Fibroblast of pulmonary artery (primary cell): ENCODE results near the gene VDR.

ENCODE experiments used
- DNase-seq: peaks from one replicate; pipeline ENCODE4 v3.0.0-alpha.2; 2010; ENCODE audit warnings: low read depth
- H3K4me3 ChIP-seq: replicated peaks from 2 replicates; pipeline ENCODE4 v1.5.1; 2011; ENCODE audit warnings: low read depth, mild to moderate bottlenecking, control low read depth, low read length, moderate library complexity
- TF ChIP-seq, protein P1 (sequence below): IDR thresholded peaks from 2 replicates; pipeline ENCODE4 v1.5.1; 2011; ENCODE audit warnings: mild to moderate bottlenecking, control low read depth, low read length, inconsistent platforms; ENCODE audit errors: missing control alignments

VDR gene

GRCh38 chr12:47896633-47897032, 8.2 kb downstream of the VDR start:
- TF ChIP-seq, protein P1, sequence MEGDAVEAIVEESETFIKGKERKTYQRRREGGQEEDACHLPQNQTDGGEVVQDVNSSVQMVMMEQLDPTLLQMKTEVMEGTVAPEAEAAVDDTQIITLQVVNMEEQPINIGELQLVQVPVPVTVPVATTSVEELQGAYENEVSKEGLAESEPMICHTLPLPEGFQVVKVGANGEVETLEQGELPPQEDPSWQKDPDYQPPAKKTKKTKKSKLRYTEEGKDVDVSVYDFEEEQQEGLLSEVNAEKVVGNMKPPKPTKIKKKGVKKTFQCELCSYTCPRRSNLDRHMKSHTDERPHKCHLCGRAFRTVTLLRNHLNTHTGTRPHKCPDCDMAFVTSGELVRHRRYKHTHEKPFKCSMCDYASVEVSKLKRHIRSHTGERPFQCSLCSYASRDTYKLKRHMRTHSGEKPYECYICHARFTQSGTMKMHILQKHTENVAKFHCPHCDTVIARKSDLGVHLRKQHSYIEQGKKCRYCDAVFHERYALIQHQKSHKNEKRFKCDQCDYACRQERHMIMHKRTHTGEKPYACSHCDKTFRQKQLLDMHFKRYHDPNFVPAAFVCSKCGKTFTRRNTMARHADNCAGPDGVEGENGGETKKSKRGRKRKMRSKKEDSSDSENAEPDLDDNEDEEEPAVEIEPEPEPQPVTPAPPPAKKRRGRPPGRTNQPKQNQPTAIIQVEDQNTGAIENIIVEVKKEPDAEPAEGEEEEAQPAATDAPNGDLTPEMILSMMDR: no peak
- H3K4me3 ChIP-seq: no peak overlapping the region
- no peak for DNase-seq

GRCh38 chr12:47896022-47896421, 8.8 kb downstream of the VDR start:
- TF ChIP-seq, protein P1: no peak
- no peak overlapping the region for H3K4me3 ChIP-seq
- no peak for DNase-seq

- no peak overlapping the region for H3K4me3 ChIP-seq
- DNase-seq: no peak
- TF ChIP-seq, protein P1: no peak
These were observed 10.1 kb downstream of the VDR start for GRCh38 chr12:47894652-47895051.

GRCh38 chr12:47894068-47894467, 10.7 kb downstream of the VDR start:
- DNase-seq: no peak
- H3K4me3 ChIP-seq: no peak overlapping the region
- TF ChIP-seq, protein P1: no peak

- TF ChIP-seq, protein P1: no peak
- no peak overlapping the region for H3K4me3 ChIP-seq
- DNase-seq: no peak
These were observed 12.0 kb downstream of the VDR start for GRCh38 chr12:47892819-47893218.

- no peak for DNase-seq
- no peak overlapping the region for H3K4me3 ChIP-seq
- TF ChIP-seq, protein P1: no peak
These were observed 13.4 kb downstream of the VDR start for GRCh38 chr12:47891356-47891755.

- no peak for DNase-seq
- H3K4me3 ChIP-seq: no peak overlapping the region
- TF ChIP-seq, protein P1: no peak
These were observed 15.8 kb downstream of the VDR start for GRCh38 chr12:47889040-47889439.
